ENCODE data around the gene YARS1. TPM values are rescaled to one million over a fixed set of nuclear protein-coding genes. Genes with fewer than 3 reads are reported as not detected.

Gene YARS1
- polyA plus RNA-seq, 1 donor = 40.4 TPM

DNA sequence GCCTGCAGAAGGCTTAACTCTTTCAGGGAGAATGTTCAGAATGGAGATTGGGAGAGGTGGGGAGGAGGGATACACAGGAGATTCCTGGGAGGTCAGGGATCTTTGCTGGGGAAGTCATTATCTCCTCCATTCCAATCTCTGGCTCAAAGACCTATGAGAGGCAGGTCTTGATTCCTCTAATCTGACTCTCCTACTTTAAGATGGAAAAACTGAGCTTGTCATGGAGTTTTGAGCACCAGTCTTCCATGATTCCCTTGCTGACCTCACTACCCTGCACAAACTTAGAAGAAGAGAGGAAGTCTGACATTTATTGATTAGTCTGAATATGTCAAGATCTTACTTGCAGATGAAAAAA is 73.1 kb downstream of the YARS1 start:
- no peak for DNase-seq (ENCODE audit: low read depth)

DNA sequence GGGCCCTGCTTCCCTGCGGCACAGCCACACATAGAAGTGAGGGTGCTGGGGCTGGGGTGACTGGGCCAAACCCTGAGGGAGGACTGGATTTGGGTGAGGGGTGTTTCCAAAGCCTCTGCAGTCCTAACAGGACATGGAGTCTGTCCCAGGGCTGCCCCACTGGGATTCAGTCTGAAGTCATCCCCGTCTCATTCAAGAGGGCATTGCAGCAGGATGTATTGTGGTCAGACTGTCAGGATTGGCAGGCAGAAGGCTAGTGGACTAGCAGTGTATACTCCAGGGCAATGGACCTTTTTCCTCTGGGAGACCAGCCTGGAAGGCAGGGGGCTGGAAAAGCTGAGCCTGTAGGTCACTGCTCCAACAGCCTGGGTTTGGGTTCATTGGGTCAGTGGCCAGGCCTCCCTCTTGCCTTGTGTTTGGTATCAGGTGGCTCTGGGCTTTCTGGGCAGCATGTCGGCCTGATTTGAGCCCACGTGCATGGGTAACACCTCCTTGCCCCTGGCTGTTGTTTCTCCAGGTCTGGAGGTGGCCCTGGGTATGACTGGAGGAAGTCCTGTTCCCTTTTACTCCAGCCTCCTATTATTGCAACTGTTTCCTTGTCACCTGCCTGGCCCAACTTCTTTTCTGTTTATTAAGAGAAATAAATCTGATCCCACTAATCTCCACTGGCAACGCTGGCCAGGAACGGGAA is 73.6 kb downstream of the YARS1 start:
- no peak for DNase-seq (ENCODE audit: low read depth)

DNA sequence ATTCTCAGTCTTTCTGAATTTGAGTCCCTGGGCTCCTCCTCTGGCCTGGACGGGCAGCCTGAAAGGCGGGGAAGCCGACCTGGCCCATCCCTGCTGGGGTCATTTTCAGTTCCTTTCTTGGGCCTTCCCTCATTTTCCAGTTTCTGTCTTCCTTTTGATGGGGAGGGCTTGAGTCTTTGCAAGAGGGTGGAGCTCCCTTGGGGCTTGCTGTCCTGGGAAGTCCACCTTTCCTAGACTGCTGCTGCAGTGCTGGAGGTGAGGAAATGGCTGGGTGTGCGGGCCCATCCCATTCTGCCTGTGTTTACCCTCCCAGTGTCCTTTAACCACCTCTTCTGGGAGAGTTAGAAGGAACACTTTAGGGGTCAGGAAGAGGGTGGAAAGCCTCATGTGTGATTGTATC is 74.2 kb downstream of the YARS1 start:
- no peak for DNase-seq (ENCODE audit: low read depth)

DNA sequence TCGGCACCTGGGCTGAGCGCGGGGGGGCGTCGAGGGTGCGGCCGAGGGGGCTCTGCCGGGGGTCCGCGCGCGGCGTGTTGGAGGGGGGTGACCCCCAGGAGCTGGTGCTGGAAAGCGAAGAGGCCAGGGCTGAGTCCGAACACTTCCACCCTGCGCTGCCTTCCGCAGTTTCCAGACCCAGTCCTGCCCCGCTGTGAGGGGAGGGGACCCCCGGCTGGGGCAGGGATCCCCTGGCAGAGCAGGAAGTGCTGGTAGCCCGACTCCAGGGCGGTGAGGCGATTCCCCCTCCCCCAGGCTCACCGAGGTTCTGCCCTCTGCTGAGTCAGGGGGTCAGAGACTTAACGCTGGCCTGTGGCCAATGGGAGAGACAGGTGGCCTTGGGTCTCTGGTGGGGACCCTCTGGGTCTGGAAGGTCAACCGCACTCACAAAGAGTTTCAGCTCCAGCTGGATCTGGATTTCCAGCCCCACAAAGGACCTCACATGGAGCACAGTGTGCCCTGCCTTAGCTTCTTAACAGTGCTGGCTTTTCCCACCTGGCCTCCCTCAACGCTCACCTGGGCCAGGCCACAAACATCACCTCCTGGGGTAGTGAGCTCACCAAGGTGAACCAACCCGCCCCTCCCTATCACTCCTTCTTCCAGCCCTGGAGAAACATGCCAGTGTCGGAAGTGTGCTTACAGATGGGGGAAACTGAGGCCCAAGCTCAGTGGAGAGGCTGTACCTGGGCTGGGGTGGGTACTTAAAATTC is 74.8 kb downstream of the YARS1 start:
- no peak for DNase-seq (ENCODE audit: low read depth)

DNA sequence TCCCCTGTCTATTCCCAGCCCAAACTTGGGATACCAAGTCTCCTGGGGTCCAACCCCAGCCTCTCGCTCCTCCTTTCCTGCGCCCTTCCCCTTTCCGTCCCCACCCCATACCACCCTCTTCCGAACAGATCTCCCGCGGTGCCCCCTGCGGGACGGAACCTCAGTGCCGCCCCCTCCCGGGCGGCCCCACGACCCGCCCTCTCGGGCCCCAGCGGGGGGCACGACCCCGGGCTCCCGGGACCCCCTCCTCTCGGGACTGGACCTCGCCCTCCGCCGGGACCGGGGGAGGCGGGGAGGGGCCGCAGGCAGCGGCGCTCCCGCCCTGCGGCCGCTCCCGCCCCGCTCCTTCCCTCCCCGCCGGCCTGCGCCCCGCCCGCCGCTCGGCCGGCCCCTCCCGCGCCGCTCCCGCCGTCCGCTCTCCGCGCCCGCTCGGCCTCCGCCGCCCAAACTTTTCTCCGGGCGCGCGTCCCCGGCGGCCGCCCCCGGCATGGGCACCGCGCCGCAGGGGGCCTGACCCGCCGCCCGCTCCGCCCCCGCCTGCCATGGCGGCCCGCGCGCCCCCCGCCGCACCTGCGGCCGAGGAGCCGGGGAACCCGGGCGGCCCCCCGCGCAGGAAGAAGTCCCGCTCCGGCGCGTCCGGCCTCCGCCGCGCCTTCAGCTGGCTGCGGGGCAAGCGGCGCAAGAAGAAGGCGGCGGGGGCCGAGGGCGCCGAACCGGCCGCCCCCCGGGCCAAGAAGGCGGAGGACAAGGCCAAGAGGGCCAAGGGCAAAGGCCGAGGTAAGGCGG is 75.6 kb downstream of the YARS1 start:
- no peak for DNase-seq (ENCODE audit: low read depth)

DNA sequence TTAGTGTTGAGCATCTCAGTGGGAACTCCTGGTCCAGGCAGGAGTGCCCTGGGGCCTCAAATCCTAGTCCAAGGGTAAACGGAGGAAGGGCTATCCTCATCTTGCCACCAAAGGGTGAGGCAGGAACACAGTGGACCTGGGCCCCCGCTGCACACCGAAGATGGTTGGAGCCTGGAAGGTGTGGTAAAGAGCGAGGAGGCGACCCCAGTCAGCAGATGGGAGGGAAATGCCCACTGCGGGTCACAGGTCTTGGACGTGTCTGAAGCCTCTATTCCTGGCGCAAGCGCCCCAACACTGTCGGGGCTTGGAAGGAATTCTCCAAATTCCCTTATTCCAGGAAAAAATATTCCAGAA is 76.1 kb downstream of the YARS1 start:
- DNase-seq (ENCODE audit: low read depth) = no peak

DNA sequence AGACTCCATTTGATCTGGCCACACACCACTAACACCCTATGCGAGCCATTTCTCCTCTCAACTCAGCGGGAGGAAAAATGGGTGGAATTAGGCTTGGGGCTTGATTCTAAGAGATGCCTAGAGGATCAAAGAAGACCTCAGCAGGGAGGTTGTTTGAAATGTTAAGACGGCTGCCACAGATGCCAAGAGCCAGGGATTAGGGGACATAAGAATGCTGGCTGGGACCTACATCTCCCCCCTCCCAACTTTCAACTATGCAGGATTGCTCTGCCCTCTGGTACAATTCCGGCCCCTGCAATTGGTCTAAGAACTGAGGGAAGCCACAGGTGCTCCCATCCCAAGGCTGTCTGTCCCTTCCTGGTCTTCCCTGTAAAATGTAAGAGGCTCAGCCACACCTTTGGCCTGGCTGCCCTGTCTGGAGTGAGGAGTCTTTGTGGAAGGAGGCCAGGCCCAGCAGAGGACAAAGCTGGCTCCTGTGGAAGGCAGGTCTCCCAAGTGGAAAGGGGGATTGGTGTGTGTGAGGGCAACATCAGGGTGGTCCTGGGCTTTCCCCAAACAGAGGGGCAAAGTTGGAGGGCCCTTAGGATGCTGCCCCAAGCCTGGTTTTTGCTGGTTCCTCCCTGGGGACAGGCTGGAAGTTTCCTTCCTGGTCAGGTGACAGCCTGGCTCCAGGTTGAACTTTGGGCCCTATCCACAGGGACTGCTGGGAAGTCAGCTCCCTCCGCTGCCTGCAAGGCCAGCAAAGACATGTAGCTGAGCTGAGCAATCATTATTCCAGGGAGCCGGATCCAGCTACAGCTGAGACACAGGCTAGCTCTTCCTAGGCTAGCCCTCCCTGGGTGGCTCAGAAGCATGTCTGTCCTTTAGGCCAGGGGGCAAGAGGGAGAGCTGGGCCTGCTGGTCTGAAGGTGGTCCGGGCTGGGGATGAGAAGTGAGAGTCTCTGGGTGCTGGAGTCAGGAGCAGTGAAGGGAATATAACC is 80.1 kb downstream of the YARS1 start:
- no peak for DNase-seq (ENCODE audit: low read depth)

DNA sequence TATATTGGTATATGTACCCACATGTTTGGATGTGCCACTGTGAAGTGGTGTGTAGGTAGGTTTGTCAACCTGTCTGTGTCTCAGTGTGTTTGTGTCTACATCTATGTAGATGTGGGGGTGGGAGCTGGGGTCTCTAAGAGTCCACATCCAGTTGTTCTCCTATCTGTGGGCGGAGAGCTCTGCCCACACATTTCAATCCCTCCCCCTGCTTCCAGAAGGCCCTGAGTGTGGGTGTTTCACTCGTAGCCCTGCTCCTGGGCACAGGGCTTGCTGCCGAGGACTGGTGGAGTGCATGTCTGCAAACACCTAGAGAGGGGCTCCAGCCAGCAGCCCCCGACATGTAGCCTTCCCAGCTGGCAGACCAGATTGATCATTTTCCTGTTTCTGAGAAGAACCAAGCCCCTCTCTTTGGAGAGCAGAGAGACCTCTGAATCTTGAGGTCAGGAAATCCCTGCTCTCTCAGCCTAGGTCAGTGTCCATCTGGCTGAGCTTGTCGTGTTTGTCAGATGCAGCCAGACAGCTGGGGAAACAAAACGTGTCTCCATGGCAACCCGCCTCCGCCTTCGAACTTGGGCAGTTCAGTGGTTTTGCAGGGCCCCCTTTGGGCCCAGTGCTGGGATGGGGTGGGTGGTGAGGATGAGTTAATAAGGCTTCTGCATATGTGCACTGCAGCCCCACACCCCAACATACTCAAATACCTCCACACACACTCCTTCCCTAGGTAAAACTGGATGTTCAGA is 83.4 kb downstream of the YARS1 start:
- no peak for DNase-seq (ENCODE audit: low read depth)

DNA sequence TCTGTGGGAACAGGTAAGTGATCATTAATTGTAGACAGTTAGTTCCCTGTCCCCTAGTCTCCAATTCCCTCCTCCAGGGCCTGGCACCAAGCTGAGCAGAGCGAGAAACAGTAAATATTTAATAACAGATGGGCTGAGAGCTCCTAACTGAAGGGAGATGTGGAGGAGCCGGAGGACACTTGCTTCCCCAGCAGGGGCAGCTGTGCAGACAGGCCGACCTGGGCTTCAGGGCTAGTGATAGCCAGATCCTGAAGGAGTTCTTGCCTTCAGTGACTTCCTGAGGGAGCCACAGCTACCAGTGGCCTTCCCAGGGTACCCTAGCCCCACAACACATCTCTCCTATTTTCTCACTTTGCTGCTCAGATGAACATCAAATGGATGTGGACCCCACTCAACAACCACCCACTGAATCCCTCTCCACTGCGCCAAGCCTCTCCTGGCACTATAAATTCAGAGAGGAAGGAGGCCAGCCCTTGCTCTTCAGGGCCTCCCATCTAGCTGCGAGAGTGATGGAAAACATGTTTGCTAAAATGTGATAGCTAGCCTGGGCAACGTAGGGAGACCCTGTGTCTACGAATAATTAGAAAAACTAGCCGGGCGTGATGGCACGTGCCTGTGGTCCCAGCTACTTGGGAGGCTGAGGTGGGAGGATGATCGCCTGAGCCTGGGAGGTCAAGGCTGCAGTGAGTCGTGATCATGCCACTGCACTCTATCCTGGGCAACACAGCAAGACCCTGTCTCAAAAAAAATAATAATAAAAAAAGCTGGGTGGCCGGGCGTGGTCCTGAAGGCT is 87.7 kb downstream of the YARS1 start:
- DNase-seq (ENCODE audit: low read depth) = no peak

DNA sequence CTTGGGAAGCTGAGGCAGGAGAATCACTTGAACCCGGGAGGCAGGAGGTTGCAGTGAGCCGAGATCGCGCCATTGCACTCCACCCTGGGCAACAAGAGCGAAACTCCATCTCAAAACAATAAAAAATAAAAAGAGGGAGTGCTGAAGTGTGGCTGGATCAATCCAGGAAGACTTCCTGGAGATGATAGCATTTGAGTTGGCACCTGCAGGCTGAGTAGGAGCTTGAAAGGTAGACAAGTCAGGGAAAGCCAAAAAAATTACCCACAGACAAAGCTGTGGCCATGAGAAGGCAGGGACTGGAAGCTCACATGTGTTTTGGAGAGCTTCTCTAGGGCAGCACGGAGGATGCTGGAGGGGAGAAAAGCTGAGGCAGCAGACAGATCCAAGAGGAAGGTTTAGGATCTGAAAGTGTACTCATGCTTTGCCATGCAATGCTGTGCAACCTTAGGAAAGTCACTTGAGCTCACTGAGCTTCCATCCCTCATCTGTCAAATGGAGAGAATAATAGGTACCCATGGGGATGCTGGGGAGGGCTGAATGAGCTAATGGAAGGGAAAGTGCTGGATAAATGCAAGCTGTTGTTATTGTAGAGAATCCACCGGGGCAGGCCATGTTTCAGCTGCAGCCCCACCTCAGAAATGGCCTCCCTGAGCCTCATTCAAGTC is 88.6 kb downstream of the YARS1 start:
- DNase-seq (ENCODE audit: low read depth) = no peak

DNA sequence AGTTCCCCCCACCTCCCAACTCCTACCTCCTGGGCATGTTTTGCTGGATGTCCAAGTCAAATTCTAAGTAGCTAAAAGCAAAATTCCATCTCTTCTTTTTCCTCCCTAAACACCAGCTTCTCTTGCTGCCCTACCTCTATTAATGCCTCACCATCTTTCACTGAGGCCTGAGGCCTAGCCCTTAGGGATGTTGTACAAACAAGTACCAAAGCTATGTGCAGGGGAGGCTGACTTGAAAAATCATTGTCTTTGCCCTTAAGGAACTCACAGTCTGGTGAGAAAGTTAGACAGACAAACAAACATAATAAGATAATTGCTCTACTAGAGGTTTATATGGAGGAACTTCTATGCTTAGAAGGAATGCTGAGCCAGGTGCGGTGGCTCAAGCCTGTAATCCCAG is 89.3 kb downstream of the YARS1 start:
- DNase-seq (ENCODE audit: low read depth) = no peak

DNA sequence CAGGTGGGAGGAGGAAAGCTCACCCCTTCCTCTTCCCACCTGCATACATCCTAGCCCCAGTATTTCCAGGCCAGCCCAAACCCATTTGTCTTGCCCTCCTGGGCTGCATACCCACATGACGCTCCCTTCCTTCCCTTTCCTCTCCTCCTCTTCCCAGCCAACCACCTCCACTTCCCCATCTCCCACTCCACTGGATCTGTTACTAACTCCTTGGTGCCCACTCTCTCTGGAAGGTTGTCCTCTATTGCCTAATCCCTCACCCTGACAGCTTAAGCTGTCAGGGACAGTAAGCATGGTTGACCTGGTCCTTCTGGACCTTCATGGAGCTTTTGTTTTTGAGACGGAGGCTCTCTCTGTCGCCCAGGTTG is 91.6 kb downstream of the YARS1 start:
- no peak for DNase-seq (ENCODE audit: low read depth)

Other genes with a start within 250 kb of the YARS1 start
- 25.2 TPM for gene ZBTB8OS, start 166.8 kb downstream of the YARS1 start, polyA plus RNA-seq (ENCODE audit: insufficient read length)
- gene RBBP4, start 166.2 kb downstream of the YARS1 start, polyA plus RNA-seq (ENCODE audit: insufficient read length) = 141 TPM
- 48.6 TPM for gene SYNC, start 114.6 kb downstream of the YARS1 start, polyA plus RNA-seq (ENCODE audit: insufficient read length)
- 22.5 TPM for gene S100PBP, start 295 bp upstream of the YARS1 start, polyA plus RNA-seq (ENCODE audit: insufficient read length)
- gene FNDC5, start 53.6 kb upstream of the YARS1 start, polyA plus RNA-seq (ENCODE audit: insufficient read length) = 194 TPM
- gene HPCA, start 69.1 kb upstream of the YARS1 start, polyA plus RNA-seq (ENCODE audit: insufficient read length) = 0.15 TPM
- 3.7 TPM for gene TMEM54, start 84.0 kb upstream of the YARS1 start, polyA plus RNA-seq (ENCODE audit: insufficient read length)
- gene RNF19B, start 147.5 kb upstream of the YARS1 start, polyA plus RNA-seq (ENCODE audit: insufficient read length) = 9.1 TPM
- gene AK2, start 219.5 kb upstream of the YARS1 start, polyA plus RNA-seq (ENCODE audit: insufficient read length) = 124 TPM

All from forelimb muscle (tissue), 1 donor.